GM21825 (cell line): ENCODE data around the gene SLC2A8.

Experiments used
- ATAC-seq: cut with Tn5 transposase; IDR thresholded peaks from one replicate; pipeline ENCODE4 v1.9.1; 2021; ENCODE audit warnings: mild to moderate bottlenecking, moderate library complexity; ENCODE audit not compliant: unreplicated experiment

SLC2A8 gene

DNA sequence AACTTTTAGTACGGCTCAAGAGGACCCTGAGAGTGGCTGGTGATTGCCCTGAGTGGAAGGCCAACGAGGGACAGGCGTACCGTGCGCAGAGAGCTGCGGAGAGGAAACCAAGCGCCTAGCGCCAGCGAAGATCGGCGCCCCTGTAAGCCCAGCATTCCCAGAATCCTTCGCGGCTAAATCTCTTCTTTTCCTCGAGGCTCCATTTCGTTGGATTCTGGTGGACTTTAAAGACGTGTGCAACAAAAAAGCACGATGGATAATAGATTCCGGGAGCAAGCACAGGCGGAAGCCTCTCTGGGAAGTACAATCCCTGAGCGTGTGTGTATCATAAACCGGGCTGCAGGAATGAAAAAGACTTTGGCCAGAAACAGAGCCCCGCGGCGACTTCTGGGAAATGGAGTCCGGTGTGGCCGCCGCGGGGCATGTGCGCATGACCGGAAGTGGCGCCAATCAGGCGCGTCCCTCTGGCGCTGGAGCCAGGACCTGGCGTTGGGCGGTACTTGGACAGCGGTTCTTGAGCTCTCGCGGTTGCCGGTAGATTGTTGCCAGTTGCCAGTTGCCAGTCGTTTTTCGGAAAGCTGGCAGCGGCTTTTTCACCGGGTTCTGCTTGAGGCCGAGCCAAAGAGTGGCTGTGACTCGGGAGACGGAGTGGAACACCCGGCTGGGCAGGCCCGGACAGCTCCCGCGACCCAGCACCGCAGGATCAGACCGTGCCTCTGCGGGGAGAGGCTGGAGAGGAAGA lies 27.1 kb downstream of the SLC2A8 start, which contains the start of gene ZNF79:
ZNF79 (plus strand) TSS at position 449 of the 742 bp plus-strand sequence. CDS start 406 bp downstream, outside the sequence.
- ATAC-seq, result peak; percentile 85

GRCh38 chr9:127424676-127424999 lies 27.7 kb downstream of the SLC2A8 start:
- ATAC-seq, result no peak

GRCh38 chr9:127426756-127427155 lies 29.8 kb downstream of the SLC2A8 start:
- ATAC-seq, result no peak

DNA sequence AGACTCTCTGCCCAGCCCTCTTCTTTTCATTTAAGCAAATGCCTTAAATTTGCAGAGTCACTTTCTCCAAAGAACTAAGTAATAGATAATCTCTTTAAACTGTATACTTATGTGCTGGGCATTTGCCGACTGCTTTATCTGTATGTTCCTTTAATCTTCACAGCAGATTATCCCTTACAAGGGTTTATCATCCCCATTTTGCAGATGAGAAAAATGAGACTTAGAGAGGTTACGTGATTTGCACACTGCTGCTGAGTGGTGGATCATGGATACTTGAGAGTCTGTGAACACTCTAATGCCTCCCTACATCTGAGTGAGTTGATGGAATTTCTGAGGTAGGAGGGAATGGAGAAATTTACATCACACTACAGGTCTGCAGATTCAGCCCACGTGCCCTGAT lies 31.4 kb downstream of the SLC2A8 start:
- ATAC-seq, result no peak

DNA sequence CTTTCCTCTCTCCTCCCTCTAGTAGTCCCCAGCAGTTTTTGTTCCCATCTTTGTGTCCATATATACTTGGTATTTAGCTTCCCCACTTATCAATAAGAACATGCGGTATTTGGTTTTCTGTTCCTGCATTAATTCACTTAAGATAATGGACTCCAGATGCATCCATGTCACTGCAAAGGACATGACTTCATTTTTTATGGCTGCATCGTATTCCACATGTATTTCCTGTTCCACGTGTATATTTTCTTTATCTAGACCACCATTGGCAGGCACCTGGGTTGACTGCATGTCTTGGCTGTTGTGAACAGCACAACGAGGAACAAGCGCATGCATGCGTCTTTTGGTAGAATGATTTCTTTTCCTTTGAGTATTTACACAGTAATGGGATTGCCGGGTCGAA lies 33.4 kb downstream of the SLC2A8 start:
- no peak for ATAC-seq

GRCh38 chr9:127437497-127438264 lies 40.7 kb downstream of the SLC2A8 start:
- no peak for ATAC-seq

- no peak for ATAC-seq
These were observed 41.4 kb downstream of the SLC2A8 start for GRCh38 chr9:127438394-127438793.

DNA sequence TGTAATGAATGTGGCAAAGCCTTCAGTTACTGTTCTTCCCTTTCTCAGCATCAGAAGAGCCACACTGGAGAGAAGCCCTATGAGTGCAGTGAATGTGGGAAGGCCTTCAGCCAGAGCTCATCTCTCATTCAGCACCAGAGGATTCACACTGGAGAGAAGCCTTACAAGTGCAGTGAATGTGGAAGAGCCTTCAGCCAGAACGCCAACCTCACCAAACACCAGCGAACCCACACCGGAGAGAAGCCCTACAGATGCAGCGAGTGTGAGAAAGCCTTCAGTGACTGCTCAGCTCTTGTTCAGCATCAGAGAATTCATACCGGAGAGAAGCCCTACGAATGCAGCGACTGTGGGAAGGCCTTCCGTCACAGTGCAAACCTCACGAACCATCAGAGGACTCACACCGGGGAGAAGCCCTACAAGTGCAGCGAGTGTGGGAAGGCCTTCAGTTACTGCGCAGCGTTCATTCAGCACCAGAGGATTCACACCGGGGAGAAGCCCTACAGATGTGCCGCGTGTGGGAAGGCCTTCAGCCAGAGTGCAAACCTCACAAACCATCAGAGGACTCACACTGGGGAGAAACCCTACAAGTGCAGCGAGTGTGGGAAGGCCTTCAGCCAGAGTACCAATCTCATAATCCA lies 47.4 kb downstream of the SLC2A8 start:
- ATAC-seq, result no peak

DNA sequence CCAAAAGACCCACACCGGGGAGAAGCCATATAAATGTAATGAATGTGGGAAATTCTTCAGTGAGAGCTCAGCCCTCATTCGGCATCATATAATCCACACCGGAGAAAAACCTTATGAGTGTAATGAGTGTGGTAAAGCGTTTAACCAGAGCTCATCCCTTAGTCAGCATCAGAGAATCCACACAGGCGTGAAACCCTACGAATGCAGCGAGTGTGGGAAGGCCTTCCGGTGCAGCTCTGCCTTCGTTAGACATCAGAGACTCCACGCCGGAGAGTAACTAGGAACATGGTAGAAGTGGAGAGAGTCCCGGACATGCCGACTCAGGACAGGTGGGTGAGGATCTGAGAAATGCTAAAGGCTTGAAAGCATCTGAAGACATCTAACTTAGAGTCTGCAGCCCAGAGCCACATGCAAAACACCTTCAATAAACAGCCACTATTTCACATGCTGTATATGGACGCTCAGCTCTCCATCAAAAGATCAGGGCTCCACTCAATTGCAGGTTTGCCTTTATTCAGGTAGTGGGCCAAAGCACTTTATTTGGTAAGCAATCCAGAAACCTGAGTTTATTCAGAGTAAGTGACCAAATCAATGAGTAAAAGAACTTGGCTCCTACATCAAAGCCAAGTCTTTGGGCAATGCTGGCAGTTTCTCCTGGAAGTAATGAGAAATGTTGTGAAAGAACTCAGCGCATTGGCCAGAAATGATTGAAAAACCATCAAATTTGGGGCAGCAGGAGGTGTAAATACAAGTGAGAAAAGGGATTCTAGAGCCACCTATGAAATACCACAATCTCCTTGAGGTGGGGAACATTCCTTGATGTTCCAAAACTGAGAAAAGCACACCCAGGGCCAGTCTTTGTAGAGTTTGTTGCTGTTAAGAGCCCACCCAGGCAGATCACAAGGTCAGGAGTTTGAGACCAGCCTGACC lies 48.2 kb downstream of the SLC2A8 start:
- ATAC-seq, result no peak

GRCh38 chr9:127445851-127446712 lies 49.1 kb downstream of the SLC2A8 start:
- ATAC-seq, result no peak

DNA sequence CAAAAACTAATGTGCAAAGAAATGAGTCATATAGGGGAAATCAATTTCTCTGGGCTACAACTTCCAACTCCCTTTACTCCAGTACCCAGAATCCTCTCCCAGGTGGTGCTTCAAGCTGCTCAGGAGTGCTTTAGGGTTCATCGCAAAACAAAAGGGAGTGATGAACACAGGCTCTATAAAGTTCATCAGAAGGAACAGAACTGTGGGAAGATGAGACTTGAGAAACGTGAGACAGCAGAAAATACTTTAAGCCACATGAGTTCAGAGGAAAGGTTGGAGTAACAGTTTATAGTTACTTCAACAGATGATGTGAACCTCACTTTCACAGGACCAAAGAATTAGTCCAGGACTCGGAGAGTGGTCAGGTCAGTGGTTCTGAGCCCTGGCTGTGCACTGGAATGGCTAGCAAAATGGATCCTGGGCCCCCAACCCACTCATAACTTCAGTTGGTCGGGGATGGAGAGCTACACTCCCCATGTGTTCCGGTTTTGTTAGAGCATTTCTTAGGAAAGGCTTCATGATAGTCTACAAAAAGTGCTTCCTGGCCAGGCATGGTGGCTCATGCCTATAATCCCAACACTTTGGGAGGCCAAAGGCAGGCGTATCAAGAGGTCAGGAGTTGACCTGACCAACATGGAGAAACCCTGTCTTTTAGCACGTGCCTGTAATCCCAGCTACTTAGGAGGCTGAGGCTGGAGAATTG lies 49.9 kb downstream of the SLC2A8 start:
- ATAC-seq, result no peak

- ATAC-seq, result no peak
These were observed 50.6 kb downstream of the SLC2A8 start for GRCh38 chr9:127447416-127448111.

- ATAC-seq, result no peak
These were observed 51.3 kb downstream of the SLC2A8 start for GRCh38 chr9:127448112-127448805.

GRCh38 chr9:127449332-127449966 lies 52.5 kb downstream of the SLC2A8 start:
- ATAC-seq, result no peak

- ATAC-seq, result no peak
These were observed 53.3 kb downstream of the SLC2A8 start for GRCh38 chr9:127450243-127450760.

GRCh38 chr9:127450830-127451607 lies 54.0 kb downstream of the SLC2A8 start, which contains the start of the genes LRSAM1 and RPL12:
LRSAM1 (plus strand) TSS chr9:127451510; CDS start chr9:127454528, 3,018 bp downstream.
RPL12 (minus strand) TSS chr9:127451406; CDS start chr9:127451317, 89 bp downstream.
- ATAC-seq, result peak; percentile 55

- no peak for ATAC-seq
These were observed 54.6 kb downstream of the SLC2A8 start for GRCh38 chr9:127451608-127451857.
